OCI-LY7 (cell line): ENCODE data around the gene SPATS2L. TPM values are rescaled to one million over a fixed set of nuclear protein-coding genes. Genes with fewer than 3 reads are reported as not detected.

Source experiments
- BruUV-seq: library from RNA; stranded (reverse); fragments of 400-500 nt; replicated peaks from 2 replicates; lab custom pipeline; 2021; lab: Mats Ljungman, UMichigan
- CTCF ChIA-PET: fragments of 300-600 bp; sonication (Branson Sonifier 250); formaldehyde crosslinking; loops from one replicate; lab custom pipeline; 2022; ENCODE audit warnings: antibody characterized with exemption; ENCODE audit not compliant: unreplicated experiment; lab: Charles Lee
- POLR2A ChIA-PET: fragments of 300-600 bp; sonication (Branson Sonifier 250); formaldehyde crosslinking; loops from one replicate; lab custom pipeline; 2022; ENCODE audit warnings: antibody characterized with exemption; lab: Charles Lee
- DNase-seq: peaks from one replicate; pipeline ENCODE4 v3.0.0-alpha.2; 2015; ENCODE audit warnings: low spot score
- H2AFZ ChIP-seq: fragments of 200-600 bp; sonication (generic), shearing (Covaris generic); 2 replicates; pipeline ENCODE4 v1.6.1; 2014; ENCODE audit warnings: mild to moderate bottlenecking, antibody characterized with exemption, low read length, moderate library complexity
- H3K27ac ChIP-seq: fragments of 200-600 bp; sonication (generic); 2 replicates; pipeline ENCODE4 v1.5.1; 2014; ENCODE audit warnings: mixed run types, low read depth, mild to moderate bottlenecking, moderate library complexity, low read length, inconsistent platforms; ENCODE audit not compliant: poor library complexity, severe bottlenecking
- H3K36me3 ChIP-seq: fragments of 200-600 bp; sonication (generic); 2 replicates; pipeline ENCODE4 v1.6.1; 2014; ENCODE audit warnings: mild to moderate bottlenecking, antibody characterized with exemption, low read length, moderate library complexity, mixed read lengths; ENCODE audit not compliant: insufficient read depth
- H3K4me1 ChIP-seq: fragments of 200-600 bp; sonication (generic); 2 replicates; pipeline ENCODE4 v1.5.1; 2014; ENCODE audit warnings: mild to moderate bottlenecking, low read length; ENCODE audit not compliant: insufficient read depth, poor library complexity, severe bottlenecking
- H3K4me2 ChIP-seq: fragments of 200-600 bp; sonication (generic); 2 replicates; pipeline ENCODE4 v1.6.1; 2014; ENCODE audit warnings: mild to moderate bottlenecking, low read length
- H3K4me3 ChIP-seq: fragments of 200-600 bp; sonication (generic); 2 replicates; pipeline ENCODE4 v1.5.1; 2014; ENCODE audit warnings: mild to moderate bottlenecking, low read depth, low read length; ENCODE audit not compliant: poor library complexity, severe bottlenecking
- H3K79me2 ChIP-seq: fragments of 200-600 bp; sonication (generic); 2 replicates; pipeline ENCODE4 v1.6.1; 2016; ENCODE audit warnings: low read depth, mild to moderate bottlenecking, low read length, moderate library complexity, mixed read lengths; ENCODE audit not compliant: insufficient read depth
- H3K9me2 ChIP-seq: fragments of 200-600 bp; sonication (generic); 2 replicates; pipeline ENCODE4 v1.6.1; 2016; ENCODE audit warnings: mild to moderate bottlenecking, low read length, mixed read lengths; ENCODE audit not compliant: insufficient read depth
- H3K9me3 ChIP-seq: fragments of 200-600 bp; sonication (generic); 2 replicates; pipeline ENCODE4 v1.6.1; 2014; ENCODE audit warnings: mild to moderate bottlenecking, mixed run types, low read length, mixed read lengths
- H4K20me1 ChIP-seq: fragments of 200-600 bp; sonication (generic); 2 replicates; pipeline ENCODE4 v1.6.1; 2014; ENCODE audit warnings: mild to moderate bottlenecking, antibody characterized with exemption, low read length, moderate library complexity, mixed read lengths; ENCODE audit not compliant: insufficient read depth
- CTCF ChIP-seq: fragments of 200-600 bp; sonication (generic); conservative IDR thresholded peaks from 2 replicates; pipeline ENCODE4 v1.5.1; 2014; ENCODE audit warnings: mild to moderate bottlenecking, antibody characterized with exemption, low read length, moderate library complexity, mixed read lengths
- EZH2phosphoT487 ChIP-seq: fragments of 200-600 bp; sonication (generic); IDR thresholded peaks from 2 replicates; pipeline ENCODE4 v1.6.1; 2018; ENCODE audit warnings: low read depth, borderline replicate concordance, mild to moderate bottlenecking, mixed run types, antibody characterized with exemption, low read length, moderate library complexity, mixed read lengths
- intact Hi-C: fragments of 100-400 bp; cut with micrococcal nuclease; formaldehyde crosslinking; loops from one replicate; pipeline ENCODE4 v1.10.0; 2022; ENCODE audit not compliant: unreplicated experiment
- total RNA-seq, 2 experiments: library from RNA; depleted of rRNA in 1 of 2; stranded (reverse); fragments of >200 nt in 1 of 2; shearing (Covaris generic) in 1 of 2; gene quantifications; 2 replicates each; pipeline ENCODE4 v1.2.3, GENCODE V29; 2014 to 2022

Gene SPATS2L
- total RNA-seq, 2 experiments from 2014 or later, result 3.1 to 5.2 TPM

- Histone ChIP-seq H3K9me3 (no peaks in the 10 kb centered on the region), H3K27ac (no peak overlapping the region), H4K20me1 (no peaks in the 10 kb centered on the region), H3K79me2 (no peaks in the 10 kb centered on the region), H3K36me3 (peaks cover 27% of the 10 kb centered on the region), H3K4me3 (no peak overlapping the region), H3K4me2 (no peak overlapping the region), H2AFZ (no peak overlapping the region), H3K4me1 (no peaks in the 10 kb centered on the region), H3K9me2 (no peaks in the 10 kb centered on the region)
- TF ChIP-seq CTCF, result no peak
- TF ChIP-seq EZH2phosphoT487, result no peak
- no TSS peak for BruUV-seq
- intact Hi-C loops, result no loop called here
- no peak for DNase-seq
- POLR2A ChIA-PET, result no interaction called here
- CTCF ChIA-PET, result no interaction called here
These were observed 195.7 kb downstream of the SPATS2L start for GRCh38 chr2:200502196-200502595.

- H4K20me1 ChIP-seq, result no peaks in the 10 kb centered on the region
- no peak overlapping the region for H3K27ac ChIP-seq
- H3K4me1 ChIP-seq, result peaks cover 19% of the 10 kb centered on the region
- CTCF ChIA-PET, result no interaction called here
- H3K4me3 ChIP-seq, result no peak overlapping the region
- H3K9me3 ChIP-seq, result no peaks in the 10 kb centered on the region
- intact Hi-C loops, result no loop called here
- BruUV-seq, result no TSS peak
- no peak for DNase-seq
- POLR2A ChIA-PET, result interaction anchor here (2.1 kb wide), 1 partner anchor 9 kb away, joined by 7 read pairs; no protein-coding TSS in a partner anchor
- TF ChIP-seq EZH2phosphoT487 (no peak), CTCF (no peak)
- no peak overlapping the region for H3K4me2 ChIP-seq
- peaks cover 15% of the 10 kb centered on the region for H3K36me3 ChIP-seq
- H3K79me2 ChIP-seq, result peaks cover 4% of the 10 kb centered on the region; the same call in 1 of the 2 replicates
- H3K9me2 ChIP-seq, result no peaks in the 10 kb centered on the region
- H2AFZ ChIP-seq, result no peak overlapping the region
These were observed 200.2 kb downstream of the SPATS2L start for GRCh38 chr2:200506679-200507078.

GRCh38 chr2:200507179-200507578 lies 200.7 kb downstream of the SPATS2L start:
- Histone ChIP-seq H3K4me2 (no peak overlapping the region), H3K79me2 (peaks cover 4% of the 10 kb centered on the region; the same call in 1 of the 2 replicates), H3K27ac (no peak overlapping the region), H3K4me1 (peaks cover 19% of the 10 kb centered on the region), H2AFZ (no peak overlapping the region), H3K9me3 (no peaks in the 10 kb centered on the region), H4K20me1 (no peaks in the 10 kb centered on the region), H3K9me2 (no peaks in the 10 kb centered on the region), H3K36me3 (peaks cover 15% of the 10 kb centered on the region), H3K4me3 (no peak overlapping the region)
- ChIA-PET CTCF (no interaction called here), POLR2A (interaction anchor here (2.1 kb wide), 1 partner anchor 9 kb away, joined by 7 read pairs; no protein-coding TSS in a partner anchor)
- TF ChIP-seq EZH2phosphoT487 (no peak), CTCF (no peak)
- intact Hi-C loops, result no loop called here
- DNase-seq, result no peak
- BruUV-seq, result no TSS peak
